Gastrocnemius medialis (tissue), 4 donors: ENCODE results near the gene SPPL2C. TPM values are rescaled to one million over a fixed set of nuclear protein-coding genes. Genes with fewer than 3 reads are reported as not detected.

ENCODE experiments used
- ATAC-seq, 2 donors: fragments of 150-250 bp; one replicate each; pipeline ENCODE4 v1.9.1; 2016
- DNase-seq, 2 donors: peaks; one replicate each; pipeline ENCODE4 v3.0.0-alpha.2; 2019
- H3K27ac ChIP-seq, 4 donors: fragments of 200-600 bp; sonication (generic); 1 replicate in 1 of 4; 2 replicates in 3 of 4; pipeline ENCODE4 v1.5.1; 2016 to 2018; ENCODE audit warnings: mild to moderate bottlenecking in 2 of 4, moderate library complexity in 1 of 4
- H3K27me3 ChIP-seq, 3 donors: fragments of 200-600 bp; sonication (generic) in 2 of 3; 1 replicate in 1 of 3; 2 replicates in 2 of 3; pipeline versions ENCODE4 v1.5.1 to v1.6.0; 2016 to 2019; ENCODE audit warnings: mild to moderate bottlenecking in 1 of 3, moderate library complexity in 1 of 3
- H3K36me3 ChIP-seq, 2 donors: fragments of 200-600 bp; sonication (generic) in 1 of 2; one replicate each; pipeline ENCODE4 v1.5.1; 2017 to 2018
- H3K4me1 ChIP-seq, 2 donors: fragments of 200-600 bp; sonication (generic) in 1 of 2; one replicate each; pipeline ENCODE4 v1.5.1; 2016 to 2017; ENCODE audit warnings: mild to moderate bottlenecking in 2 of 2
- H3K4me3 ChIP-seq, 4 donors: fragments of 200-600 bp; sonication (generic) in 3 of 4; 1 replicate in 1 of 4; 2 replicates in 3 of 4; pipeline ENCODE4 v1.5.1; 2016 to 2019; ENCODE audit warnings: mild to moderate bottlenecking in 2 of 4
- H3K9me3 ChIP-seq, 3 donors: fragments of 200-600 bp; sonication (generic) in 2 of 3; 1 replicate in 1 of 3; 2 replicates in 2 of 3; pipeline ENCODE4 v1.5.1; 2016 to 2019
- POLR2A ChIP-seq, 2 donors: fragments of 450-650 bp; IDR thresholded peaks; one replicate each; pipeline ENCODE4 v1.6.1; 2017; ENCODE audit warnings: antibody characterized with exemption in 2 of 2, mild to moderate bottlenecking in 2 of 2, moderate library complexity in 2 of 2
- in situ Hi-C, 4 donors: fragments of 200-750 bp; cut with MboI; loops; one replicate each; pipeline versions ENCODE4 v1.15.0 to v1.8.0; 2017; ENCODE audit warnings: low sequenced_read_pairs in 4 of 4
- intact Hi-C: fragments of 100-400 bp; cut with DNase I; formaldehyde crosslinking; loops from one replicate; pipeline ENCODE4 v1.15.1; 2023; ENCODE audit warnings: low total_unique reads
- total RNA-seq, 4 donors: library from RNA; depleted of rRNA; stranded (reverse); fragments of >200 nt; gene quantifications; one replicate each; pipeline versions ENCODE4 v1.1.0 to v1.2.3, GENCODE V29; 2016
- TF ChIP-seq, protein P1 (sequence below), 5 experiments: fragments of 450-650 bp in 3 of 5; fragments of 200-600 bp in 2 of 5; sonication (generic) in 2 of 5; IDR thresholded peaks in 4 of 5; conservative IDR thresholded peaks in 1 of 5; 1 replicate in 4 of 5; 2 replicates in 1 of 5; pipeline ENCODE4 v1.5.1; 2016 to 2019; ENCODE audit warnings: antibody characterized with exemption in 5 of 5, mild to moderate bottlenecking in 3 of 5, moderate library complexity in 3 of 5

The SPPL2C gene
- total RNA-seq, 4 donors from 2014 or later = not detected

- Histone ChIP-seq H3K27ac (no peak overlapping the region), H3K4me3 (no peak overlapping the region), H3K27me3 (no peaks in the 10 kb centered on the region), H3K4me1 (no peaks in the 10 kb centered on the region), H3K9me3 (no peaks in the 10 kb centered on the region), H3K36me3 (no peaks in the 10 kb centered on the region)
- no peak for DNase-seq
- TF ChIP-seq POLR2A (IDR thresholded peaks at IDR 0.05) = no peak
- TF ChIP-seq, protein P1, sequence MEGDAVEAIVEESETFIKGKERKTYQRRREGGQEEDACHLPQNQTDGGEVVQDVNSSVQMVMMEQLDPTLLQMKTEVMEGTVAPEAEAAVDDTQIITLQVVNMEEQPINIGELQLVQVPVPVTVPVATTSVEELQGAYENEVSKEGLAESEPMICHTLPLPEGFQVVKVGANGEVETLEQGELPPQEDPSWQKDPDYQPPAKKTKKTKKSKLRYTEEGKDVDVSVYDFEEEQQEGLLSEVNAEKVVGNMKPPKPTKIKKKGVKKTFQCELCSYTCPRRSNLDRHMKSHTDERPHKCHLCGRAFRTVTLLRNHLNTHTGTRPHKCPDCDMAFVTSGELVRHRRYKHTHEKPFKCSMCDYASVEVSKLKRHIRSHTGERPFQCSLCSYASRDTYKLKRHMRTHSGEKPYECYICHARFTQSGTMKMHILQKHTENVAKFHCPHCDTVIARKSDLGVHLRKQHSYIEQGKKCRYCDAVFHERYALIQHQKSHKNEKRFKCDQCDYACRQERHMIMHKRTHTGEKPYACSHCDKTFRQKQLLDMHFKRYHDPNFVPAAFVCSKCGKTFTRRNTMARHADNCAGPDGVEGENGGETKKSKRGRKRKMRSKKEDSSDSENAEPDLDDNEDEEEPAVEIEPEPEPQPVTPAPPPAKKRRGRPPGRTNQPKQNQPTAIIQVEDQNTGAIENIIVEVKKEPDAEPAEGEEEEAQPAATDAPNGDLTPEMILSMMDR (IDR thresholded peaks at IDR 0.05 in 4 of 5, conservative IDR thresholded peaks at IDR 0.05 in 1 of 5) = no peak
- intact Hi-C loops = no loop called here
- peak in 1 of 2 donors; percentile 18 for ATAC-seq
- in situ Hi-C loops = no loop called here
Observed at GRCh38 chr17:45820052-45820780, 24.5 kb upstream of the SPPL2C start.

- Histone ChIP-seq H3K9me3 (no peaks in the 10 kb centered on the region), H3K36me3 (no peaks in the 10 kb centered on the region), H3K27me3 (no peaks in the 10 kb centered on the region), H3K4me3 (no peak overlapping the region), H3K4me1 (no peaks in the 10 kb centered on the region), H3K27ac (no peak overlapping the region)
- ATAC-seq (no peak), DNase-seq (no peak)
- no peak for TF ChIP-seq POLR2A (IDR thresholded peaks at IDR 0.05)
- TF ChIP-seq, protein P1 (IDR thresholded peaks at IDR 0.05 in 4 of 5, conservative IDR thresholded peaks at IDR 0.05 in 1 of 5) = no peak
- intact Hi-C loops = no loop called here
- in situ Hi-C loops = no loop called here
Observed at GRCh38 chr17:45821147-45821546, 23.5 kb upstream of the SPPL2C start.

DNA sequence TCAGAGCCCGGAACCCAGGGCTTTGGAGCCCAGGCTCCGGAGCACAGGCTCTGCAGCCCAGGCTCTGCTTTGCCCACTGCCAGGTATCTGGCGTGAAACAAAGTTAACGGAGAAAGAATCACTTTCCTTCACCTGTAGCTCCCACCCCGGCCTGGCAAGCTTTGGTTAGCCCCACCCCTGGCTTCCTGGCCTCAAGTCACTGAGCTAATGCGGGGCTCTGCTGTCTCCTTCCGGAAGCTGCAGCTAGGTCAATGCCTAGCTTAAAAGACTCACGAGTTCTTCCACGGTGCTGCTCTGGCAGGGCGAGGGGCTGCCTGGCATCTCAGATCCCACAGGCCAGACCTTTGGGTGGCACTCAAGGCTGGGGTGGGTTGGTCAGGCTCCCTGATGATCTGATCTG, 21.1 kb upstream of the SPPL2C start:
- no peak overlapping the region for H3K4me3 ChIP-seq
- no peak for DNase-seq
- intact Hi-C loops = no loop called here
- no peak overlapping the region for H3K27ac ChIP-seq
- in situ Hi-C loops = no loop called here
- no peak for TF ChIP-seq POLR2A (IDR thresholded peaks at IDR 0.05)
- TF ChIP-seq, protein P1 (IDR thresholded peaks at IDR 0.05 in 4 of 5, conservative IDR thresholded peaks at IDR 0.05 in 1 of 5) = no peak
- no peaks in the 10 kb centered on the region for H3K4me1 ChIP-seq
- ATAC-seq = no peak
- H3K9me3 ChIP-seq = no peaks in the 10 kb centered on the region
- H3K36me3 ChIP-seq = no peaks in the 10 kb centered on the region
- no peaks in the 10 kb centered on the region for H3K27me3 ChIP-seq

DNA sequence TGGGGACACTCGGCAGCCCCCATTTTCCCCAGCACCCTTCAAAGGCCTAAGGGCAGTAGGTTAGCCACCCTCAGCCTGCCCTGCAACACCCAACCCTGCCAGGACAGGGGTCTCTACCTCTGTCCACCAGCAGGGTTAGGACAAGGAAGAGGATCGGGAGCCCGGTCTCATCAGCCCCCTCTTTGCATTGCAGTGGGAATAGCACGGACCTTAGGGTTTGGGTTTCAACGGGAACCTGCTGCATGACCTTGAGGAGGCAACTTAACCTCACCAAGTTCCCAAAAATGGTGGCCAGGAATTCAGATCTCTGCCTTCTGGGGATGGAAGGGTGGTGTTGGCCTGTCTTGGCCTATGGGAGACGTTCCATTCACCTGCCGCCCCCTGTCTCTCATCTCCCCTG, 20.2 kb upstream of the SPPL2C start:
- in situ Hi-C loops = no loop called here
- Histone ChIP-seq H3K36me3 (no peaks in the 10 kb centered on the region), H3K27ac (no peak overlapping the region), H3K4me1 (no peaks in the 10 kb centered on the region), H3K4me3 (no peak overlapping the region), H3K27me3 (no peaks in the 10 kb centered on the region), H3K9me3 (no peaks in the 10 kb centered on the region)
- DNase-seq (no peak), ATAC-seq (no peak)
- intact Hi-C loops = no loop called here
- TF ChIP-seq, protein P1 (IDR thresholded peaks at IDR 0.05 in 4 of 5, conservative IDR thresholded peaks at IDR 0.05 in 1 of 5) = no peak
- TF ChIP-seq POLR2A (IDR thresholded peaks at IDR 0.05) = no peak
